Right lobe of liver (tissue), 6 donors: Measurements from ENCODE around the gene HSF4. TPM values are rescaled to one million over a fixed set of nuclear protein-coding genes. Genes with fewer than 3 reads are reported as not detected.

Experiments used
- ATAC-seq, 4 donors: fragments of 200-7000 bp; cut with Tn5 transposase; one replicate each; pipeline ENCODE4 v1.9.1; 2020; ENCODE audit warnings: mild to moderate bottlenecking in 4 of 4, moderate library complexity in 4 of 4
- DNase-seq, 3 donors: peaks; one replicate each; pipeline ENCODE4 v3.0.0-alpha.2; 2020
- H3K27ac ChIP-seq, 3 donors: fragments of 200-600 bp; one replicate each; pipeline ENCODE4 v1.8.0; 2022
- H3K27me3 ChIP-seq, 2 donors: fragments of 200-600 bp; one replicate each; pipeline ENCODE4 v1.8.0; 2022
- H3K36me3 ChIP-seq, 4 donors: fragments of 200-600 bp; sonication (generic) in 1 of 4; one replicate each; pipeline versions ENCODE4 v1.5.1 to v1.8.0; 2017 to 2022; ENCODE audit warnings: control low read depth in 1 of 4
- H3K4me1 ChIP-seq, 4 donors: fragments of 200-600 bp; sonication (generic) in 1 of 4; one replicate each; pipeline versions ENCODE4 v1.5.1 to v1.8.0; 2017 to 2022; ENCODE audit warnings: control low read depth in 1 of 4
- H3K4me3 ChIP-seq, 3 donors: fragments of 200-600 bp; one replicate each; pipeline ENCODE4 v1.8.0; 2022
- H3K9me3 ChIP-seq, 4 donors: fragments of 200-600 bp; sonication (generic) in 1 of 4; one replicate each; pipeline versions ENCODE4 v1.5.1 to v1.8.0; 2017 to 2022; ENCODE audit warnings: control low read depth in 1 of 4
- CTCF ChIP-seq, 4 donors: fragments of 200-600 bp in 3 of 4; fragments of 450-650 bp in 1 of 4; IDR thresholded peaks; one replicate each; pipeline versions ENCODE4 v1.5.1 to v1.8.0; 2016 to 2022; ENCODE audit warnings: antibody characterized with exemption in 4 of 4, mild to moderate bottlenecking in 2 of 4
- POLR2A ChIP-seq: fragments of 450-650 bp; IDR thresholded peaks from one replicate; pipeline ENCODE4 v1.6.1; 2017; ENCODE audit warnings: antibody characterized with exemption, mild to moderate bottlenecking
- WGBS: methylation state at CpG from one replicate; pipeline ENCODE4 v1.1.6; 2018; ENCODE audit warnings: low coverage, low lambda C conversion rate; ENCODE audit not compliant: insufficient coverage; ENCODE audit errors: missing lambda C conversion rate; 5-methylcytosine and 5-hydroxymethylcytosine counted together
- intact Hi-C, 2 donors: fragments of 100-400 bp; cut with DNase I; formaldehyde crosslinking; loops; one replicate each; pipeline versions ENCODE4 v1.11.2 to v1.14.1; 2022
- total RNA-seq, 6 experiments: library from RNA; depleted of rRNA in 2 of 6; stranded (reverse); fragments of >200 nt in 2 of 6; fragmentation: NEBNext Ultra II Directional in 3 of 6; extraction: Animal tissue kit (Norgen Biotek cat#: 25700) in 3 of 6; gene quantifications; one replicate each; pipeline versions ENCODE4 v1.1.0 to v1.2.4, GENCODE V29; 2016 to 2023
- donor health status: DM: no; HTN: yes; CAD: no.
- donor health status: DM: no; HTN: no; CAD: no.
- donor health status: DM: no; HTN: no; CAD: no.
- donor health status: DM: no; HTN: yes; CAD: no.
- donor health status: DM: no; HTN: yes; CAD: no.

HSF4 gene
- total RNA-seq, 6 experiments from 2014 or later = 10.4 to 44.1 (median 30.1) TPM

DNA sequence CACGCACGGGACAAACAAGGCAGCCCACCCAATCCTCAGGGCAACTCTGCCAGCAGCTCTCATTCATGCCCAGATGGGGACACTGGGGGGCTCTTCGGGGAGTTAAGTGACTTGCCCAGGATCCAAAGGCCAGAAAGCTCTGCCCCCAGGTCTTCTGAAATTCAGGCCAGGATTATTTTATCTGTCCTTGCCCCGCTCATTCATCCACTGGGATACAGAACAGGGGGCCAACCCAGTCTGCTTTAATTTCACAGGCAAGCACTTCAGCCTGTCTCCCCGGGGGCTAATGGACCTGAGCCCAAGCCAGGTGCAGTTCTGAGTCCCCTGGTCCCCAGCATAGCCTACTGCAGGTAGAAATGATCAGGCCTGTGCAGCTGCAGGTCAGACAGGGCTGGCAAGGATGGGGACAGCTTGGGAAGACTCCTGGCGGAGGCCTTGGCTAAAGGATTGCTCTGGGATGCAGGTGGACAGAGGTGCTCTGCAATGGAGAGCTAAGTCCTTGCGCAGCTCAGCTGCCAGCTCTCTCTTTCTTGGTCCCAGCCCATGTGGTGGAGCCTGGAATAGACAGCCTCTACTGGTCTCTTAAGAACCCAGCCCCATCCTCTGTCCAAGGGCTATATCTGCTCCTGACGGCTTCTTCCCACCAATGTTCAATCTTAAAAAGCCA lies 13.0 kb upstream of the HSF4 start:
- intact Hi-C loops = loop anchor here (10.0 kb wide), 3 partner anchors 47 to 177 kb away; partner anchors contain the start of gene PHAF1 (in 1 of the 2)
- Histone ChIP-seq H3K27ac (peak overlapping the region in 1 of 3 donors; percentile 40), H3K9me3 (no peaks in the 10 kb centered on the region), H3K4me3 (peak overlapping the region in 1 of 3 donors; percentile 54), H3K4me1 (peaks cover 0 to 28% (median 3%) of the 10 kb centered on the region in 4 donors), H3K36me3 (peaks cover 0 to 21% (median 9%) of the 10 kb centered on the region in 4 donors), H3K27me3 (no peaks in the 10 kb centered on the region)
- ATAC-seq (no peak), DNase-seq (peak in 1 of 3 donors; percentile 35)
- 64% methylated on average over 3 of the region's 8 CpGs for WGBS
- TF ChIP-seq CTCF (IDR thresholded peaks at IDR 0.05) (no peak), POLR2A (no peak)

- H3K4me3 ChIP-seq = no peak overlapping the region
- no peak for TF ChIP-seq POLR2A
- no peak for TF ChIP-seq CTCF (IDR thresholded peaks at IDR 0.05)
- DNase-seq (no peak), ATAC-seq (no peak)
- intact Hi-C loops = loop anchor here (5.0 to 10.0 kb wide), 4 partner anchors 50 to 182 kb away; partner anchors contain the start of gene PHAF1 (in 1 of the 2)
- no peak overlapping the region for H3K27ac ChIP-seq
- peaks cover 0 to 28% (median 3%) of the 10 kb centered on the region in 4 donors for H3K4me1 ChIP-seq
- no peaks in the 10 kb centered on the region for H3K36me3 ChIP-seq
- H3K9me3 ChIP-seq = no peaks in the 10 kb centered on the region
- 8% methylated on average over 21 of the region's 61 CpGs for WGBS
- no peaks in the 10 kb centered on the region for H3K27me3 ChIP-seq
These were observed 9.8 kb upstream of the HSF4 start for GRCh38 chr16:67154578-67155294.

DNA sequence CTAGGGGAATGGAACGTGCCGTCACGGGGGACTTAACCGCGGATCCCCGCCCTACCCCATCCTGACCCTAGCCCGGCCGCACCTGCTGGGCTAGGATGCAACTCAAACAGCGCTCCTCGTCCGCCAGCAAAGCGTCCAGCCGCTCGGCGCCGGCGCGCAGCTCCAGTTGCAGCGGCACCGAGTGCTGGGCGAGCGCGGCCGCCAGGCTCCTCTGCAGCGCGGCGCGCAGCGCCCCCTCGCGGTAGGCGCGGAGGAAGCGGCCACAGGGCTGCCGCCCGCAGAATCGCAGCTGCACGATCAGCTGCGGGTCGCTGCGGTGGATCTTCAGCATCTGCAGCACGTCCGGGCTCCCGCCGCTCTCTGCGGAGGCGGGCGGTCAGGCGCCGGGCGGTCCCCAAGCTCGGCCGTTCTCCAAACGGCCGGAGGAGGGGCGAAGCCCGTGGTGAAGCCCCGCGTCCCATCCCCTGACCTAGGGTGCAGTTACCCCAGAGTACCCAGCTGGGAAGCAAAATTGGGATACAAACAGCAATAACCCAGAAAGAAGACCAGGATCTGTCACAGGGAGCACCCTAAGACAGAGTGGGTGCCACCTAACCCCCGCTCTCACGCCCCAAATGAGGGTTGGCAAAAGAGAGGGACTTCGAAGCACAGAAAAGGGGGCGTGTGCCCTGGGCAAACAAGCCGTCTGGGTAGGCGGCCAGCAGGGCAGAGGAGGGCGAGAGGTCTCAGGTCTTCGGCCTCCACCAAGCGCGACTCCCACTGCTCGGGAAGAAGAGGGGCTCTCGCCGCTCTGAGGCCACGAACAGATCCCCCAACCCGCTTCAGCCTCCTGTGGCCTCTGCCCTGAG lies 9.0 kb upstream of the HSF4 start:
- DNase-seq = peak; percentile 79 to 84 (median 81)
- no peaks in the 10 kb centered on the region for H3K36me3 ChIP-seq
- H3K27me3 ChIP-seq = no peaks in the 10 kb centered on the region
- no peaks in the 10 kb centered on the region for H3K9me3 ChIP-seq
- ATAC-seq = peak; percentile 66 to 81 (median 74)
- TF ChIP-seq POLR2A = no peak
- peak; percentile 91 to 98 (median 96) for TF ChIP-seq CTCF (IDR thresholded peaks at IDR 0.05)
- intact Hi-C loops = loop anchor here (5.0 to 10.0 kb wide), 4 partner anchors 51 to 183 kb away; partner anchors contain the start of gene PHAF1 (in 1 of the 2)
- 17% methylated on average over 17 of the region's 74 CpGs for WGBS
- peaks cover 0 to 21% (median 3%) of the 10 kb centered on the region in 4 donors for H3K4me1 ChIP-seq
- H3K4me3 ChIP-seq = no peak overlapping the region
- H3K27ac ChIP-seq = no peak overlapping the region

DNA sequence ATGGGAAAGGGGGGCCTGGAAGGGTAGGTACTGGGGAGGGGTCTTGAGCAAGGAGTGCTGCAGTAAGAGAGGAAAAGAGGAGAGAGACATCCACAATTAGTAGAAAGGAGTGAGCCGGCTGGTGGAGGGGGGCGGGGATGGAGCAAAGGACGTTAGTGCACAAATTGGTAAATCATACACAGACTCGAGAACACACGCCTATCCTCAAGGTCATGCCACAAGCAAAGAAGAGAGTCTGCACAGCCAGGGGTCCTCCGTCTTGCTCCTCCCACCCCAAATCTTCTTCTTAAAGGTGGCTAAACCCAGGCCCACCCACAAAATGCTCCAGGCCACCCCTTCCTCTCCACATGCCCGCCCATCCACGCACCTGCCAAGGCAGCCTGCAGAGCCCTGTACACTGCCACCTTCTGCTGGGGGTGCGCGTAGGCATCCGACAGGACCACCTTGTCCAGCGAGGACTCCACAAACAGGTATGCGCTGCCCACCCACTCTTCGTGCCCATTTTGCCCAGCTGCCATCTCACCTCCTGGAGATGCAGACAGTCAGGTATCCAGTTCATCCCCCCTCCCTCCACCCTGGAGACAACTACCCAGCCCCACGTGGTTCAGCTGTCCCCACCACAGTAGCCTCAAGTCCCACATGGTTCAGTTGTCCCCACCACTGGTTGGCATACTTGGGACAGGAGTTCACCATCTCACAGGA lies 8.3 kb upstream of the HSF4 start:
- no peak for TF ChIP-seq CTCF (IDR thresholded peaks at IDR 0.05)
- TF ChIP-seq POLR2A = no peak
- intact Hi-C loops = loop anchor here (5.0 to 10.0 kb wide), 4 partner anchors 51 to 184 kb away; partner anchors contain the start of gene PHAF1 (in 1 of the 2)
- H3K9me3 ChIP-seq = no peaks in the 10 kb centered on the region
- no peaks in the 10 kb centered on the region for H3K27me3 ChIP-seq
- H3K27ac ChIP-seq = no peak overlapping the region
- WGBS = 15% methylated on average over 6 of the region's 15 CpGs
- no peaks in the 10 kb centered on the region for H3K36me3 ChIP-seq
- DNase-seq (no peak), ATAC-seq (no peak)
- peaks cover 0 to 18% (median 5%) of the 10 kb centered on the region in 4 donors for H3K4me1 ChIP-seq
- H3K4me3 ChIP-seq = no peak overlapping the region
